ENCODE measurements around the gene ENOX2.
"Not testable (repeated sequence)": the region's sequence is repeated elsewhere in the genome, so short reads cannot be mapped to it uniquely, and the experiment has no call there.

ENOX2 gene

GRCh38 chrX:130827648-130828047 is 75.4 kb downstream of the ENOX2 start:
- no peak overlapping the region for H3K4me3 ChIP-seq (ENCODE audit: low read depth, low read length)

- H3K4me3 ChIP-seq (ENCODE audit: low read depth, low read length): no peak overlapping the region
These were observed 76.8 kb downstream of the ENOX2 start for GRCh38 chrX:130826249-130826648.

GRCh38 chrX:130825525-130825924 is 77.5 kb downstream of the ENOX2 start:
- H3K4me3 ChIP-seq (ENCODE audit: low read depth, low read length): no peak overlapping the region

- H3K4me3 ChIP-seq (ENCODE audit: low read depth, low read length): not testable (repeated sequence)
These were observed 83.6 kb downstream of the ENOX2 start for GRCh38 chrX:130819367-130819766.

GRCh38 chrX:130813932-130814331 is 89.1 kb downstream of the ENOX2 start:
- not testable (repeated sequence) for H3K4me3 ChIP-seq (ENCODE audit: low read depth, low read length)

- H3K4me3 ChIP-seq (ENCODE audit: low read depth, low read length): no peak overlapping the region
These were observed 92.4 kb downstream of the ENOX2 start for GRCh38 chrX:130810561-130810960.

- no peak overlapping the region for H3K4me3 ChIP-seq (ENCODE audit: low read depth, low read length)
These were observed 97.1 kb downstream of the ENOX2 start for GRCh38 chrX:130805903-130806302.

- no peak overlapping the region for H3K4me3 ChIP-seq (ENCODE audit: low read depth, low read length)
These were observed 99.5 kb downstream of the ENOX2 start for GRCh38 chrX:130803537-130803936.

GRCh38 chrX:130801901-130802300 is 101.1 kb downstream of the ENOX2 start:
- no peak overlapping the region for H3K4me3 ChIP-seq (ENCODE audit: low read depth, low read length)

- H3K4me3 ChIP-seq (ENCODE audit: low read depth, low read length): no peak overlapping the region
These were observed 103.6 kb downstream of the ENOX2 start for GRCh38 chrX:130799393-130799792.

- no peak overlapping the region for H3K4me3 ChIP-seq (ENCODE audit: low read depth, low read length)
These were observed 109.0 kb downstream of the ENOX2 start for GRCh38 chrX:130793975-130794374.

GRCh38 chrX:130791870-130792269 is 111.1 kb downstream of the ENOX2 start:
- not testable (repeated sequence) for H3K4me3 ChIP-seq (ENCODE audit: low read depth, low read length)

GRCh38 chrX:130789793-130790192 is 113.2 kb downstream of the ENOX2 start:
- no peak overlapping the region for H3K4me3 ChIP-seq (ENCODE audit: low read depth, low read length)

- no peak overlapping the region for H3K4me3 ChIP-seq (ENCODE audit: low read depth, low read length)
These were observed 114.0 kb downstream of the ENOX2 start for GRCh38 chrX:130788786-130789581.

- no peak overlapping the region for H3K4me3 ChIP-seq (ENCODE audit: low read depth, low read length)
These were observed 117.0 kb downstream of the ENOX2 start for GRCh38 chrX:130786030-130786429.

- no peak overlapping the region for H3K4me3 ChIP-seq (ENCODE audit: low read depth, low read length)
These were observed 124.2 kb downstream of the ENOX2 start for GRCh38 chrX:130778773-130779172.

GRCh38 chrX:130775849-130776248 is 127.2 kb downstream of the ENOX2 start:
- H3K4me3 ChIP-seq (ENCODE audit: low read depth, low read length): no peak overlapping the region

GRCh38 chrX:130772776-130773143 is 130.2 kb downstream of the ENOX2 start:
- no peak overlapping the region for H3K4me3 ChIP-seq (ENCODE audit: low read depth, low read length)

GRCh38 chrX:130772105-130772775 is 130.8 kb downstream of the ENOX2 start:
- no peak overlapping the region for H3K4me3 ChIP-seq (ENCODE audit: low read depth, low read length)

- no peak overlapping the region for H3K4me3 ChIP-seq (ENCODE audit: low read depth, low read length)
These were observed 131.4 kb downstream of the ENOX2 start for GRCh38 chrX:130771648-130772047.

- H3K4me3 ChIP-seq (ENCODE audit: low read depth, low read length): no peak overlapping the region
These were observed 131.8 kb downstream of the ENOX2 start for GRCh38 chrX:130771230-130771629.

- no peak overlapping the region for H3K4me3 ChIP-seq (ENCODE audit: low read depth, low read length)
These were observed 132.4 kb downstream of the ENOX2 start for GRCh38 chrX:130770615-130771014.
